ENCODE data around the gene GAL3ST2.

Gene GAL3ST2

GRCh38 chr2:241808051-241808720 lies 31.6 kb downstream of the GAL3ST2 start:
- Histone ChIP-seq H3K4me3 (ENCODE audit: low read length) (no peak overlapping the region), H3K9me3 (ENCODE audit: control insufficient read depth, low read length) (no peaks in the 10 kb centered on the region), H3K27me3 (replicated peaks; ENCODE audit: control insufficient read depth, insufficient read depth, low read length) (peaks cover 31% of the 10 kb centered on the region), H3K36me3 (ENCODE audit: control insufficient read depth, insufficient read depth, low read length, severe bottlenecking) (no peaks in the 10 kb centered on the region), H3K4me1 (ENCODE audit: control insufficient read depth, insufficient read depth, low read length) (peaks cover 3% of the 10 kb centered on the region), H3K9ac (ENCODE audit: low read length) (no peak overlapping the region)
- no peak for DNase-seq (ENCODE audit: low read depth)

- no peaks in the 10 kb centered on the region for H3K9me3 ChIP-seq (ENCODE audit: control insufficient read depth, low read length)
- no peaks in the 10 kb centered on the region for H3K36me3 ChIP-seq (ENCODE audit: control insufficient read depth, insufficient read depth, low read length, severe bottlenecking)
- no peak for DNase-seq (ENCODE audit: low read depth)
- no peak within 1 kb of the TSS for H3K9ac ChIP-seq (ENCODE audit: low read length)
- H3K4me3 ChIP-seq (ENCODE audit: low read length), result no peak within 1 kb of the TSS
- H3K4me1 ChIP-seq (ENCODE audit: control insufficient read depth, insufficient read depth, low read length), result no peaks in the 10 kb centered on the region
- H3K27me3 ChIP-seq (replicated peaks; ENCODE audit: control insufficient read depth, insufficient read depth, low read length), result peaks cover 28% of the 10 kb centered on the region
Observed at GRCh38 chr2:241808721-241809382, 32.2 kb downstream of the GAL3ST2 start, which contains the start of gene NEU4. Gene NEU4, plus strand, starts transcription at chr2:241809193. Its CDS starts 5,292 bp downstream, at chr2:241814485.

- Histone ChIP-seq H3K9me3 (ENCODE audit: control insufficient read depth, low read length) (no peaks in the 10 kb centered on the region), H3K27me3 (replicated peaks; ENCODE audit: control insufficient read depth, insufficient read depth, low read length) (peaks cover 23% of the 10 kb centered on the region), H3K4me1 (ENCODE audit: control insufficient read depth, insufficient read depth, low read length) (no peaks in the 10 kb centered on the region), H3K4me3 (ENCODE audit: low read length) (no peak overlapping the region), H3K36me3 (ENCODE audit: control insufficient read depth, insufficient read depth, low read length, severe bottlenecking) (no peaks in the 10 kb centered on the region), H3K9ac (ENCODE audit: low read length) (no peak overlapping the region)
- DNase-seq (ENCODE audit: low read depth), result no peak
Observed at GRCh38 chr2:241809383-241810306, 33.0 kb downstream of the GAL3ST2 start.

GRCh38 chr2:241810307-241811200 lies 33.9 kb downstream of the GAL3ST2 start:
- Histone ChIP-seq H3K36me3 (ENCODE audit: control insufficient read depth, insufficient read depth, low read length, severe bottlenecking) (no peaks in the 10 kb centered on the region), H3K27me3 (replicated peaks; ENCODE audit: control insufficient read depth, insufficient read depth, low read length) (peaks cover 27% of the 10 kb centered on the region), H3K4me3 (ENCODE audit: low read length) (no peak overlapping the region), H3K9me3 (ENCODE audit: control insufficient read depth, low read length) (no peaks in the 10 kb centered on the region), H3K9ac (ENCODE audit: low read length) (no peak overlapping the region), H3K4me1 (ENCODE audit: control insufficient read depth, insufficient read depth, low read length) (no peaks in the 10 kb centered on the region)
- DNase-seq (ENCODE audit: low read depth), result no peak

GRCh38 chr2:241811201-241811951 lies 34.8 kb downstream of the GAL3ST2 start:
- Histone ChIP-seq H3K4me3 (ENCODE audit: low read length) (no peak overlapping the region), H3K4me1 (ENCODE audit: control insufficient read depth, insufficient read depth, low read length) (no peaks in the 10 kb centered on the region), H3K27me3 (replicated peaks; ENCODE audit: control insufficient read depth, insufficient read depth, low read length) (peaks cover 27% of the 10 kb centered on the region), H3K9me3 (ENCODE audit: control insufficient read depth, low read length) (no peaks in the 10 kb centered on the region), H3K9ac (ENCODE audit: low read length) (no peak overlapping the region), H3K36me3 (ENCODE audit: control insufficient read depth, insufficient read depth, low read length, severe bottlenecking) (no peaks in the 10 kb centered on the region)
- no peak for DNase-seq (ENCODE audit: low read depth)

GRCh38 chr2:241811952-241812729 lies 35.5 kb downstream of the GAL3ST2 start:
- DNase-seq (ENCODE audit: low read depth), result no peak
- Histone ChIP-seq H3K4me1 (ENCODE audit: control insufficient read depth, insufficient read depth, low read length) (no peaks in the 10 kb centered on the region), H3K4me3 (ENCODE audit: low read length) (no peak overlapping the region), H3K36me3 (ENCODE audit: control insufficient read depth, insufficient read depth, low read length, severe bottlenecking) (no peaks in the 10 kb centered on the region), H3K27me3 (replicated peaks; ENCODE audit: control insufficient read depth, insufficient read depth, low read length) (peaks cover 27% of the 10 kb centered on the region), H3K9ac (ENCODE audit: low read length) (no peak overlapping the region), H3K9me3 (ENCODE audit: control insufficient read depth, low read length) (no peaks in the 10 kb centered on the region)

- Histone ChIP-seq H3K4me3 (ENCODE audit: low read length) (no peak overlapping the region), H3K9ac (ENCODE audit: low read length) (no peak overlapping the region), H3K4me1 (ENCODE audit: control insufficient read depth, insufficient read depth, low read length) (no peaks in the 10 kb centered on the region), H3K9me3 (ENCODE audit: control insufficient read depth, low read length) (no peaks in the 10 kb centered on the region), H3K36me3 (ENCODE audit: control insufficient read depth, insufficient read depth, low read length, severe bottlenecking) (no peaks in the 10 kb centered on the region), H3K27me3 (replicated peaks; ENCODE audit: control insufficient read depth, insufficient read depth, low read length) (peaks cover 27% of the 10 kb centered on the region)
- no peak for DNase-seq (ENCODE audit: low read depth)
Observed at GRCh38 chr2:241812730-241813643, 36.4 kb downstream of the GAL3ST2 start.

- Histone ChIP-seq H3K4me3 (ENCODE audit: low read length) (no peak overlapping the region), H3K9me3 (ENCODE audit: control insufficient read depth, low read length) (no peaks in the 10 kb centered on the region), H3K9ac (ENCODE audit: low read length) (no peak overlapping the region), H3K27me3 (replicated peaks; ENCODE audit: control insufficient read depth, insufficient read depth, low read length) (peaks cover 28% of the 10 kb centered on the region), H3K4me1 (ENCODE audit: control insufficient read depth, insufficient read depth, low read length) (no peaks in the 10 kb centered on the region), H3K36me3 (ENCODE audit: control insufficient read depth, insufficient read depth, low read length, severe bottlenecking) (no peaks in the 10 kb centered on the region)
- DNase-seq (ENCODE audit: low read depth), result no peak
Observed at GRCh38 chr2:241813644-241814392, 37.2 kb downstream of the GAL3ST2 start.

GRCh38 chr2:241814393-241814642 lies 37.7 kb downstream of the GAL3ST2 start:
- H3K9ac ChIP-seq (ENCODE audit: low read length), result no peak overlapping the region
- DNase-seq (ENCODE audit: low read depth), result no peak
- H3K27me3 ChIP-seq (replicated peaks; ENCODE audit: control insufficient read depth, insufficient read depth, low read length), result peaks cover 23% of the 10 kb centered on the region
- H3K4me1 ChIP-seq (ENCODE audit: control insufficient read depth, insufficient read depth, low read length), result no peaks in the 10 kb centered on the region
- no peaks in the 10 kb centered on the region for H3K36me3 ChIP-seq (ENCODE audit: control insufficient read depth, insufficient read depth, low read length, severe bottlenecking)
- H3K9me3 ChIP-seq (ENCODE audit: control insufficient read depth, low read length), result no peaks in the 10 kb centered on the region
- H3K4me3 ChIP-seq (ENCODE audit: low read length), result no peak overlapping the region

Measured in adipocyte (in vitro differentiated cells).